PC-9 (cell line): ENCODE results near the gene PRR15L.

Source experiments
- CTCF ChIP-seq: fragments of 200-600 bp; sonication (generic); conservative IDR thresholded peaks from 2 replicates; pipeline ENCODE4 v1.6.1; 2017; ENCODE audit warnings: mixed run types, antibody characterized with exemption, mild to moderate bottlenecking, moderate library complexity
- EZH2 ChIP-seq: fragments of 200-600 bp; sonication (generic); IDR thresholded peaks from 2 replicates; pipeline ENCODE4 v1.8.0; 2017; ENCODE audit warnings: antibody characterized with exemption, low read depth

GRCh38 chr17:47959825-47960655 is 2.4 kb upstream of the PRR15L start:
- TF ChIP-seq EZH2 = no peak
- no peak for TF ChIP-seq CTCF
